Stimulated activated naive B cell treated with anti-CD40 and anti-IgM and Interleukin-4, amounts not matched to agents 10 μg/mL and 1 μg/mL and 100 μg/mL, for 72 hours (primary cell): ENCODE measurements around the gene ZNF682.
"Not testable (repeated sequence)": the region's sequence is repeated elsewhere in the genome, so short reads cannot be mapped to it uniquely, and the experiment has no call there.

ENCODE experiments used
- ATAC-seq, 2 donors: fragments of 150-1000 bp; cut with Tn5 transposase; replicated peaks; 2 replicates each; pipeline ENCODE4 v1.10.0; 2021; ENCODE audit warnings: moderate library complexity in 1 of 2
- DNase-seq: peaks from one replicate; pipeline ENCODE4 v3.0.0; 2021
- H3K27ac Mint-ChIP-seq: one replicate; pipeline ENCODE4 v1.8.0; 2022; ENCODE audit warnings: mild to moderate bottlenecking, mixed read lengths
- H3K27me3 Mint-ChIP-seq, 2 donors: one replicate each; pipeline ENCODE4 v1.8.0; 2022; ENCODE audit warnings: mixed read lengths in 2 of 2
- H3K36me3 Mint-ChIP-seq, 2 donors: one replicate each; pipeline ENCODE4 v1.8.0; 2022; ENCODE audit warnings: mixed read lengths in 2 of 2, mild to moderate bottlenecking in 1 of 2
- H3K4me1 Mint-ChIP-seq, 2 donors: one replicate each; pipeline ENCODE4 v1.8.0; 2022; ENCODE audit warnings: mixed read lengths in 2 of 2, mild to moderate bottlenecking in 1 of 2
- H3K4me3 Mint-ChIP-seq, 2 donors: one replicate each; pipeline ENCODE4 v1.8.0; 2022; ENCODE audit warnings: mild to moderate bottlenecking in 2 of 2, mixed read lengths in 2 of 2, moderate library complexity in 1 of 2
- H3K9me3 Mint-ChIP-seq, 2 donors: one replicate each; pipeline ENCODE4 v1.8.0; 2022; ENCODE audit warnings: mixed read lengths in 2 of 2, mild to moderate bottlenecking in 1 of 2

Gene ZNF682

GRCh38 chr19:20051841-20052768 is 12.8 kb upstream of the ZNF682 start:
- Mint-ChIP-seq H3K36me3 (no peaks in the 10 kb centered on the region), H3K4me1 (peaks cover 9 to 12% of the 10 kb centered on the region in 2 donors), H3K9me3 (peaks cover 0 to 2% of the 10 kb centered on the region in 2 donors), H3K27ac (peak overlapping the region; percentile 93), H3K27me3 (no peaks in the 10 kb centered on the region), H3K4me3 (peak overlapping the region; percentile 95 to 97)
- ATAC-seq (peak; percentile 95), DNase-seq (peak; percentile 72)

- H3K36me3 Mint-ChIP-seq, ATAC-seq, H3K27me3 Mint-ChIP-seq, H3K4me1 Mint-ChIP-seq, H3K4me3 Mint-ChIP-seq, DNase-seq, H3K9me3 Mint-ChIP-seq, H3K27ac Mint-ChIP-seq: not testable (repeated sequence)
Measured at GRCh38 chr19:20045742-20046141, 6.4 kb upstream of the ZNF682 start.

GRCh38 chr19:20044663-20045062 is 5.4 kb upstream of the ZNF682 start:
- ATAC-seq, result no peak
- H3K4me1 Mint-ChIP-seq, result no peaks in the 10 kb centered on the region
- H3K36me3 Mint-ChIP-seq, result no peaks in the 10 kb centered on the region
- H3K4me3 Mint-ChIP-seq, result no peak overlapping the region
- H3K9me3 Mint-ChIP-seq, result no peaks in the 10 kb centered on the region
- no peak overlapping the region for H3K27ac Mint-ChIP-seq
- no peak for DNase-seq
- peaks cover 0 to 6% of the 10 kb centered on the region in 2 donors for H3K27me3 Mint-ChIP-seq

GRCh38 chr19:20038358-20039202 is 725 bp downstream of the ZNF682 start:
- peak overlapping the region; percentile 94 to 99 for H3K4me3 Mint-ChIP-seq
- H3K36me3 Mint-ChIP-seq, result peaks cover 11 to 12% of the 10 kb centered on the region in 2 donors
- DNase-seq (no peak), ATAC-seq (no peak)
- no peaks in the 10 kb centered on the region for H3K27me3 Mint-ChIP-seq
- H3K9me3 Mint-ChIP-seq, result peaks cover 0 to 2% of the 10 kb centered on the region in 2 donors
- H3K27ac Mint-ChIP-seq, result peak overlapping the region; percentile 99
- H3K4me1 Mint-ChIP-seq, result peaks cover 7 to 15% of the 10 kb centered on the region in 2 donors

- peaks cover 7 to 15% of the 10 kb centered on the region in 2 donors for H3K4me1 Mint-ChIP-seq
- no peak overlapping the region for H3K27ac Mint-ChIP-seq
- peaks cover 0 to 2% of the 10 kb centered on the region in 2 donors for H3K9me3 Mint-ChIP-seq
- no peak overlapping the region for H3K4me3 Mint-ChIP-seq
- H3K36me3 Mint-ChIP-seq, result peaks cover 28% of the 10 kb centered on the region in 2 donors
- DNase-seq (no peak), ATAC-seq (no peak)
- no peaks in the 10 kb centered on the region for H3K27me3 Mint-ChIP-seq
Measured at GRCh38 chr19:20035935-20036334, 3.4 kb downstream of the ZNF682 start.

- Mint-ChIP-seq H3K4me1 (no peaks in the 10 kb centered on the region), H3K27ac (no peak overlapping the region), H3K27me3 (no peaks in the 10 kb centered on the region), H3K36me3 (peaks cover 41 to 44% of the 10 kb centered on the region in 2 donors), H3K4me3 (no peak overlapping the region), H3K9me3 (no peaks in the 10 kb centered on the region)
- DNase-seq, result no peak
- no peak for ATAC-seq
Measured at GRCh38 chr19:20028611-20029010, 10.7 kb downstream of the ZNF682 start.

GRCh38 chr19:20005741-20006140 is 33.6 kb downstream of the ZNF682 start:
- Mint-ChIP-seq H3K4me1 (no peaks in the 10 kb centered on the region), H3K9me3 (peaks cover 19 to 31% of the 10 kb centered on the region in 2 donors), H3K27ac (no peak overlapping the region), H3K27me3 (no peaks in the 10 kb centered on the region), H3K4me3 (no peak overlapping the region), H3K36me3 (peaks cover 57% of the 10 kb centered on the region in 2 donors)
- DNase-seq (no peak), ATAC-seq (no peak)

GRCh38 chr19:19997656-19998268 is 41.5 kb downstream of the ZNF682 start:
- peak; percentile 21 for DNase-seq
- Mint-ChIP-seq H3K9me3 (peaks cover 6 to 11% of the 10 kb centered on the region in 2 donors), H3K27me3 (peaks cover 0 to 4% of the 10 kb centered on the region in 2 donors), H3K27ac (no peak overlapping the region), H3K4me3 (no peak overlapping the region), H3K36me3 (peaks cover 6 to 8% of the 10 kb centered on the region in 2 donors), H3K4me1 (peaks cover 0 to 5% of the 10 kb centered on the region in 2 donors)
- peak; percentile 33 to 54 for ATAC-seq

- no peaks in the 10 kb centered on the region for H3K27me3 Mint-ChIP-seq
- no peaks in the 10 kb centered on the region for H3K4me1 Mint-ChIP-seq
- peaks cover 32 to 35% of the 10 kb centered on the region in 2 donors for H3K9me3 Mint-ChIP-seq
- H3K27ac Mint-ChIP-seq, result no peak overlapping the region
- no peak for DNase-seq
- H3K36me3 Mint-ChIP-seq, result peaks cover 4 to 10% of the 10 kb centered on the region in 2 donors
- no peak for ATAC-seq
- H3K4me3 Mint-ChIP-seq, result no peak overlapping the region
Measured at GRCh38 chr19:19966862-19967261, 72.4 kb downstream of the ZNF682 start.

- not testable (repeated sequence) for DNase-seq, H3K27ac Mint-ChIP-seq, H3K27me3 Mint-ChIP-seq, H3K4me3 Mint-ChIP-seq, ATAC-seq, H3K4me1 Mint-ChIP-seq
- H3K36me3 Mint-ChIP-seq, result peaks cover 4 to 10% of the 10 kb centered on the region in 2 donors
- peaks cover 32 to 34% of the 10 kb centered on the region in 2 donors for H3K9me3 Mint-ChIP-seq
Measured at GRCh38 chr19:19966126-19966525, 73.2 kb downstream of the ZNF682 start.

- Mint-ChIP-seq H3K36me3 (peaks cover 3 to 10% of the 10 kb centered on the region in 2 donors), H3K27me3 (no peaks in the 10 kb centered on the region), H3K27ac (no peak overlapping the region), H3K4me3 (no peak overlapping the region), H3K9me3 (peaks cover 22 to 29% of the 10 kb centered on the region in 2 donors), H3K4me1 (no peaks in the 10 kb centered on the region)
- DNase-seq, result no peak
- no peak for ATAC-seq
Measured at GRCh38 chr19:19964416-19964815, 74.9 kb downstream of the ZNF682 start.

GRCh38 chr19:19959151-19959799 is 80.0 kb downstream of the ZNF682 start:
- ATAC-seq, H3K27me3 Mint-ChIP-seq, H3K27ac Mint-ChIP-seq, H3K9me3 Mint-ChIP-seq, H3K4me1 Mint-ChIP-seq, H3K36me3 Mint-ChIP-seq: not testable (repeated sequence)
- peak; percentile 44 for DNase-seq
- H3K4me3 Mint-ChIP-seq, result peak overlapping the region; percentile 23 to 66

- H3K9me3 Mint-ChIP-seq, DNase-seq, H3K4me1 Mint-ChIP-seq, H3K27me3 Mint-ChIP-seq, H3K4me3 Mint-ChIP-seq, ATAC-seq, H3K27ac Mint-ChIP-seq, H3K36me3 Mint-ChIP-seq: not testable (repeated sequence)
Measured at GRCh38 chr19:19957766-19958165, 81.5 kb downstream of the ZNF682 start.
